NCI-H1694 treated with DMSO at 0.1 percent for 48 hours (cell line): ENCODE measurements around the gene TMEM140.
"Not testable (repeated sequence)": the region's sequence is repeated elsewhere in the genome, so short reads cannot be mapped to it uniquely, and the experiment has no call there.

Experiments used
- DNase-seq: peaks from one replicate; lab custom pipeline; 2025; lab: John Stamatoyannopoulos, UW

The TMEM140 gene

DNA sequence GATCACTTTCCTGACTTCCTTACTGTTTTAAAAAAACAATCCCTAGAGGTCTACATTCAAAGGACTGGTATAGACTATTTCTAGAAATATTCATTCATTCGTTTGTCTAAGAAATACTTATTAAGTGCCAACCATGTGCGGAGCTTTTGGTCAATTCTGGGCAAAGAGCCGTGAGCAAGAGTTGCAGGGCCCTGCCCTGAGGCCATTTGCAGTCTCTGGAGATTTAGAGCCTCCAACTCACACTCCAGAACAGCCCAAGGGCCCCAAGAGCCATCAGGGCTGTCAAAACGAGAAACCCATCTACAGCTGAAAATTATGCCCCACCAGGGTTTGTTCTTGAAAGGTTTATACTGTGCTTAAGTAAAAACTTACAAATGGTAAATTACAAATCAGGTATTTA, 47.3 kb downstream of the TMEM140 start:
- DNase-seq: no peak

DNA sequence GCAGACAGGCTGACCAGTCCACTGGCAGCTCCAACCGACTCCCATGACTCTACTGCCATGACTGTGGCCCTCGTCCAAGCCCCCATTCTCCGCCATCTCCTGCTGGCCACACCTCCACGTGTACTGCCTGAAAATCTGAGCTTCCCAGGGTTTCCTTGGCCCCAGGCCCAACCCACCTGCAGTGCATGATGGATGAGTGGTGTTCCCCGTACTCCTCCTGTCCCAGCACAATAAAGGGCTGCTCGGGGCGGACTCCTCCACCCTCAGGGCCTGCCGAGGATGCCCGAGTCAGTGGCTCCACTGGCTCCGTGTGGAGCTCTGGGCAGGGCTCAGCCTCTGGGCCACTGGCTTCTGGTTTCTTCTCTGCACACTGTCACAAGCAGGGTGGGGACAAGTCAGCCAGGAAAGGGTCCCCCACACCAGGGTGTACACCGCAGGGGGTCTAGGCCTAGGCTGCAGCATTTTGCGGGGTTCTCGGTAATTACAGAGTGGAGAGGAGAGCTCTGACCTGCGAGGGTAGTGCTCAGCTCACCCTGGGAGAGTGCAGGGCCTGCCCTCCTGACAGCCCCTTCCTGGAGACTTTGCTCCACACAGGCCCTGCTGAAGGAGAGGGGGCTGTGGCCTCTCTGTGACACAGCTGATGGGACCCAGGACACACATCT, 48.2 kb downstream of the TMEM140 start:
- DNase-seq: no peak

DNA sequence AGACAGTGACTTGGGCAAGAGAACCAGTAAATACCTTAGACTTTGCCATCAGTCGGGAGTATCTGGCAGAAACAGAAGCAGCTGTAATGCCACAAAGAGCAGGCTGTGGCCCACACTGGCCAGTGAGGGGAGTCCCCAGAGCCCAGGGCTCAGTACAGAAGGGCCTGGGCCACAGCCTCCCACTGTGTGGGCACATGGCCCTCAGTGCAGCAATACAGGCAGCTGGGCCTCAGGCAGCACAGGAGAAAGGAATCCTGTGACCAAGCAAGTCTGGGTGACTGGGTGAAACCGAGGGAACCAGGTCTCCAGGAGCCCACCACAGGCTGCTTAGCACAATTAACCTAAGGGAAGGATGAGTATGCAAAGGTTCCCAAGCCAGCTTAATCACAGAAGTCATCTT, 49.5 kb downstream of the TMEM140 start:
- no peak for DNase-seq

DNA sequence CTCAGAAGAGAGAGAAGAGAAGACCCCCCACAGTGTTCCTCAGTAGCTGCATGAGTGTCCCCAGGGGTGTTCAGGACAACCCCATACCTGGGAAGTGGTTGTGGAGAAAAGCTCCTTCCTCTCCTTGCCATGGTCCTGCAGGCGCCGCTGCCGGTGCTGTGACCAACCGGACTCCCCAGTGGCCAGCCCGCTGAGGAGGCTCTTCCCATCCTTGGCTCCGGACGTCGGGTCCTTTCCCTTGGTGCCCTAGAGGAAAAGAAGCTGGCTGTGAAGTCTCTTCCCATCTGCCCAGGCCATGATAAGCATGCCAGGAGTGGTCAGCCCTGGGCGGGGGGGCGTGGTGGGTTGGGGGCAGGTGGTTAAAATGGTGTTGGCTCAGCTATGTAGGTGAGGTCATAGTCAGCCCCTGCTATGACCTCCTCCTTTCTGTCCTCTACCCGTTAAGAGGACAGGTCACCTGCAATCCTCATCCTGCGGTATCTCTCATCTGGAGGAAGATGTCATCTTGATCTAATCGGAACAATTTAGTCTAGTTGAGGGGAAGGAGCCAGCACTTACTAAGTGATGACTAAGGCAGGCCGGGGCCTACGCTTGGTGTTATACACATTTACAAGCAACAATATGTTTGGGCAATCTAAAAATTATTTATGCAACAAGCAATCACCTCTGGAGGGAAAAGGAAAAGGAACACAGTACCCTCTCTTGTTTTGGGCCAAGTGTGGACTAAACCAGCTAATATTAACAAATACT, 50.2 kb downstream of the TMEM140 start:
- no peak for DNase-seq

DNA sequence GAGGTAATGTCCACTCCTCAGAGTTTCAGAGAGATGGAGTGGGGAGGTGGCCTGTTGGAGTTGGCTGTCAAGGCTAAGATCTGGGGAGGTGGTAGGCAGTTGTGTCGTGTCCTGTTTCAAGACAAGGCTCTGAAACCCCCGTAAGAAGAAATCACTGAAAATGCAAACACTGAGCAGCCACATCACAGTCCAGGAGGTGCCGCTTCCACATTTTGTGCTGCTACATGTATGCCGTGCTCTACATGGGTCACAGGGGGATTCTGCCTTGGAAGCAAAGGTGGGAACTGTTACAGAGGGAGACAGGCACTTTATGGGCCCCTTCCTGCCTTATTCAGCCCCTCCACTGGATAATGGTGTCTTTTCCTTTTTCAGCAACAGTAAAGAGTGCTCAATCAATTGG, 51.6 kb downstream of the TMEM140 start:
- no peak for DNase-seq

DNA sequence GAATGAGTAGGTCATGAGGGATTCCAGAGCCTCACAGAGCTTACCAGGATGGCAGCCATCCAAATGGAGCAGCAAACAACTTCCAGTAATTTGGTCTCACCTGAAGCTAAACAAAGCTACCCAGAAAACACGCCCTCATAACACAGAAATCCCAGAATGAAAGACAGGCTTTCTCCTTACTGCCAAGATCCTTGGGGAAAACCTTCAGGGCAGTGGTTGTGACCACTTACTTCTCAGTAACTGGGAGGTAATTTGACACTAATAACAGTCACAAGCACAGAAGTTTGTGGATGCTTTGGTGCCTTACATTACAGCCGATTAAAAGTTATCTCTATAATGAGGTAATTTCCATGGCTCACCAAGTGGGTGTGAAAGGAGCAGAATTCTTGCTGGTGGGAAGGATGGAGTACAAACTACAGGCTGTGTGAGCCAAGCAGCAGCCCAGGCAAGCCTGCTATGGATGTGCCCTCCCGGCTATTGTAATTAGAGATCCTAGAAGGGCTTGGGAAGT, 53.0 kb downstream of the TMEM140 start:
- DNase-seq: no peak

DNA sequence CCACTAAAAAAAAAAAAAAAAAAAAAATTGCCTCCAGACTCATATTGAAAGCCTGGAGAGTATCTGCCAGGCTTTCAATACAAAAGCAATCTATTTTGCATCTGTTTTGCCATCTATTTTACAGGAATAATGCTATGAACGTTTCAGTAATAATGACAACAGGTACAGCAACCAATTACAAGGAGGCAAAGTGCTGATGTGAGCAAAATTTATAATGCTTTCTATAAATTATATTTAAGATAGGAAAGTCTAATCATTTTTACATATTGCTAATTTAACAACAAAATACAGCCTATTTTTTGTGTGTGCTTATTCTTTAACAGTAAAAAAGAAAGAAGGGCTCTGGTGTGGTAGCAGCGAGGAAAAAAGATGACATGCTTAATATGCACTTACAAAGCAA, 53.5 kb downstream of the TMEM140 start:
- no peak for DNase-seq

DNA sequence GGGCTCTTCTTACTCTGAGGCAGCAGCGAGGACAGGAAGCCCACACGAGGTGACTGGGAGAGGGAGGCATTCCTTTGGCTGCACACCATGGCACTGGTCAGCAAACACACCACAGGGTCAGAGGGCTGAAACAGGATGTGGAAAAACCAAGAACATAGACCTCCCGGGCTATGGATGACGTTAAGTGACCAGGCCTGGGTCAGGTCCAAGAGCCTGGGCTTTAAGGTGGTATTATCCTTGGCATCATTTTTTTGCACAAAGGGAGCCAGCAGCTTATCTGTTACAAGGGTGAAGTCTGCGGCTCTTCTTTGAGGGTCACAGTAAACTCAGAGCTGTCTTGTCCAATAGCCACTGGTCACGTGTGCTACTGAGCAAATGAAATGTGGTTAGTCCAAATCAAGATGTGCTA, 56.5 kb downstream of the TMEM140 start:
- no peak for DNase-seq

DNA sequence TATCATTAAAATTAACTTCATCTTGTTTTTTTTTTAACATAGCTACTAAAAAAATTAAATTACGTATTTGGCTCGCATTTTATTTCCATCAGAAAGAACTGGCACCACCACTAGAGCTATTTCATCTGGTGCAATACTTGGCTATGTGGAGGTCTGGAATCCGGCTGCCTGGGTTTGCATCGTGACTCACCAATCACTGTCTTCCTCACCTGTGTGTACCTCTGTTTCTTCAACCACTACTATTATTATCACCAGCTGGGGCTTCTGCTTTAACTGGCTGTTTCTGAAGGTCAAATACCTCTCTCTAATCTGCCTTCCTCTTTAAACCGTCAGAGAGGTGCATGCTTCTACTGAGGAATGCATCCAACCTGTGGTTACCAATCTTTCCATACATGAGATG, 57.0 kb downstream of the TMEM140 start:
- DNase-seq: no peak

DNA sequence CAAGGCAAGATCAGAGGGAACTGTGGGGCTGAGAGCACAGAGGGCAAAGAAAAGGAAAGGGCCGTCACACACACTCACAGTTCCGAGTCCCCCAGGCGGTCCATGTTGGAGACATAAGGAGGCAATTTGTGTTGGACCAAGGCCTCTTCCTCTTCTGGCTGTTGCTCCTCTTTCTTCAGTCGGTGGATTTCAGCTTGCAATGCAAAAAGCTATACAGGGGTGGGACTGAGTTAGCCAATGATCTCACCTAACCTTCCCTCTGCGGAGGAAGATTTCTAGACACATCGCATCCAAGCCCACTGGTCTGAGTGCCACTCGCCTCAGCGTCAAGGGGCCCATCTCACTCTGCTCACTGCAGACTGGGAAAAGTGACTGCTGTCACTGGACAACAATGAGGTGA, 58.0 kb downstream of the TMEM140 start:
- DNase-seq: no peak

DNA sequence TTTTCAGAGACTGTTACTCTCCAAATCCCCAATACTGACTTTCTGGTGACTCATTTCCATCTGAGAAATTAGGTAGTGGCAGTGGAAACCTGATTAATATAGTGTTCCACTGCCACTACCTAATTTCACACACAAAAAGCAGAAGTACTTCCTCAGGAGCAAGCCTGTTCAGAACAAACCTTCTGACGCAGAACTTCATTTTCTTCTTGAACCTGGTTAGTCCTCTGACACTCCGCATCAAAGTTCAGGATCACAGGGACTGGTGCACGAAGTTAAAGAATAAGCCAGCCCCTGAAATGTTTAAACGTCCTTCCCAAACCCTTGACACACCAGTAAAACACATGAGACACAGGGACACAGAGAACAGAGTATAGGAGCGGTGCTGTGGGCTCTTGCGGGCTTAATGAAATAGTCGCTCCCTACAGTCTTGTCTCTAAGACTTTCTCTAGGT, 59.1 kb downstream of the TMEM140 start:
- DNase-seq: no peak

DNA sequence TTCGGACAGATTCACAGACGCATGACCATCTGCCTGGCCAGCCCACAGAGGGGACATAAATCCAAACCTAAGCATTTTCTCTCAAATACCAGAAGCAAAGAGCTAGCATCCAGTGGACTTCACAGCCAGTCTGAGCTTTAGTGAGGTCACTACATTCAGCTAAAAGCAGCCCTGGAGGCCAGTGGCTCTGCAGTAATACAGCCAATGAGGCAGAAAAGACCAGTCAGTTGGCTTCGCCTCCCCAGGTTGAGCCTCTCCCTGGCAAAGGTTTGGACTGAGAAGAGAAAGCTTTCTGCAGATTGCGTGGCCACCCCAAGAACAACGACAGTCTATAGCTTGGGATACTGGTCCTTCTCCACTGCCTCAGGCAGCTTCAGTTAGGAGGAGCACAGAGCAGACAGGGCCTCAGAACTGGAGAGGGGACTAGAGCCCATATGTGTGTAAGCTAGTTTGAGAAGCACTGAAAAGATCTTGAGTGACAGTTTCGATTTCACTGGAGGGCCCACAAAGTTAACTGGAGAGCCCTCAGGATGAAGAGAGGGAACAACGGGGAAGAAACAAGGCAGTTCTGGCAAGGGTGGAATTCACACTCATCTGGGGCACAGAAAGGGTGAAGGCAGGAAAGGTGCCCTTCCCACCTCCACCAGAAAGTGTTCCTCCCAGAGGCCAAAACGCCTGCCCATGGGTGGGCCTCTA, 59.7 kb downstream of the TMEM140 start:
- DNase-seq: no peak

DNA sequence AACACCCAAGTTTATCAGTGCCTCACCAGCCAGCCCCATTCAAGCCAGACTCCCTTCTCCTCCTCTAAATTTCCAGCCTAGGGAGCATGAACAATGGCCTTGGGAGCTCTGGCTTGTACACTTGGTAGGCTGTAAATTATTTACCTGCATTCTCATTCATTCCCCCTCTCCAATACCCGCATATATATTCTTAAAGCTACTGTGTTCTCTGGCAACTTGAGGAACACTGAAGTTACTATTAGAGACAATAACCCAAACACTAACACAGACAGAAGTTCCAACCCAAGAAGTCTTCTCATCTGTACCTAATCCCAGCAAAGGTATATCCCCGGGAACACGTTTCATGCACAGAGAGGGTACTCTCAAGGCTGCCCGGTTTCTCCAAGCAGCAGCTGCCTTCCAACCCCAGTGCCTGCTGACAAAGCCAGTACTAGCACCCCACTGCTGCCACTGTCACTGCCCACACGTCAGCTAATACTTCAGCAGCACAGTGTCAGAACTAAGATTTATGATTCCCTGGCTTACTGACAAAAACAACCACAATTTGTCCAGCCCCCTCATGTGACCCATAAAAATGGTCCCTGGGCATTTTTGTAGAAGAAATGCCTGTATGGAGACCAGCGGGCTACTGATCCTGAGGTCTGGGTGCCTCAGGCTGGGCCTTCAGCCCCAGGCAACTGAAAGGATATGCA, 60.4 kb downstream of the TMEM140 start:
- no peak for DNase-seq

DNA sequence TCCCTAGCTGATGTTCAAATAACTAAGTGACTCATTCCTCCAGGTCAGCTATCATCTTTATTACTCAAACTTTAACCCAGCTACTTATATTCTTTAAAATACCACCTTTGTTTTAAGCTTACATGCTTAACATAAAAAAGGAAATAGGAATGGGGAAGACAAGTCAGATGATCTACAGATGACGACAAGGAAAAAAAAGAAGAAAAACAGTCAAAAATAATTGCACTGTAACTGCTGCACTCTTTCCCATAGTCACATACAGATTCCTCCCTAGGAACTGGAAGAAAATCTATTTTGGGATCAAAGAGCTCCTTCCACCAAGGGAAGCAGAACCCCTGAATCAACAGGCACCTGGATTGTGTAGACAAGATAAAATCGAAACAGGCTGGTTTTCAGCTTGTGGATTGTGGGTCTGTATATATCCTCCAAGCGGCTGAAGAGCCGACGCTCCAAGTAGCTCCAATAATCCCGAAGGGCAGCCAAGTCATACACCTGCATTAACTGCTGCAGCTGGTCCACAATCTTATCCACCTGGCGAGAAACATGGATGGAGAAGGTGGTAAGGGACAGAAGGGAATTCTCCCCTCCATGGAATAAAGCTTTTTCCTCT, 61.5 kb downstream of the TMEM140 start:
- DNase-seq: no peak

DNA sequence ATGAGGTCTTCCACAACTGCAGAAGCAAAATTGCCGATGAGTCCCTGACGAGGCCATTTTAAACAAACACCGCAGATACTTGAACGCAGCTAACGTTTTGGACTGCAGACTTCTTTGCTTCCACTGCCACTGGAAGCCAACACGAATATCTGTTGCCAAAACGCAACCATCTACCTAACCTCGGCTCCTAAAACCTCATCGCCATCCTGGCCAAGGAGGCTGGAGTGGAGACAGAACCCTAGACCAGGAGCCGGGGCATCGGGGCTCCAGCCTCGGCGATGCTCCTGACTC, 63.0 kb downstream of the TMEM140 start:
- no peak for DNase-seq

DNA sequence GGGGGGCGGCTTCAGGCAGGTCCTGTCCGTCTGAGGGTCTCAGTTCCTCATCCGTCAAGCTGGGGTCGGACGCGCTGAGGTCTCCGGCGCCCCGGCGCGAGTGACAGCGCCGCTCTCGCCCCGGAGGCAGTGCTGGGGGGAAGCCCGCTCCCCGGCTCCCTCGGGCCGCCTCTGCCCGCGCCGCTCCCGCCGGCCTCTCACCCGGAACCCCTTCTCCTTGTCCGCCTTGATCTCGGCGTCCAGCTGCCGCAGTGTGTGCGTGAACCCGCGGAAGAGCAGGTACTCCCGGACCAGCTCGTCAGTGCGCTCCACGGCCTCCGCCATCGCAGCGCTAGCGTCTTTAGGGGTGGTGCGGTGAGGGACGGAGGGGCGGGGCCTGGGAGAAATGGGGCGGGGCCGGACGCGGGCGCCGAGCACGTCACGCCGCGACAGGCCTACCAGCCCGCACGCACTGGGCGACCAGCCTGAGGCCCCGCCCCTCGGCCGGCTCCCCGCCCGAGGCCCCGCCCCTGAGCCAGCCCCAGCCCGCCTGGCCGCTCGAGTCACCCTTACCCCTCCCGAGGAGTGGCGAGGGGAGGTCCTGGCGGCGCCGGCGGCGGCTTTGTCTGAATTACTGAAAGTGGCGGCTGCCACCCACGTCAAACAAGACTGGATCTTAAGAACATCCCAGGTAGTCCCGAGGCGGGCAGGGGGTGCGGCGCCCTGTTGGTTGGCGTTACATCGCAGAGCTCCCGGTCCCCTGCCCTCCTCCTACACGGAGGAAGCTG, 63.5 kb downstream of the TMEM140 start, which contains the start of gene WDR91:
WDR91 (minus strand) TSS at position 348 of the 767 bp plus-strand sequence; CDS start at position 324, 24 bp downstream.
- DNase-seq: peak; percentile 84

DNA sequence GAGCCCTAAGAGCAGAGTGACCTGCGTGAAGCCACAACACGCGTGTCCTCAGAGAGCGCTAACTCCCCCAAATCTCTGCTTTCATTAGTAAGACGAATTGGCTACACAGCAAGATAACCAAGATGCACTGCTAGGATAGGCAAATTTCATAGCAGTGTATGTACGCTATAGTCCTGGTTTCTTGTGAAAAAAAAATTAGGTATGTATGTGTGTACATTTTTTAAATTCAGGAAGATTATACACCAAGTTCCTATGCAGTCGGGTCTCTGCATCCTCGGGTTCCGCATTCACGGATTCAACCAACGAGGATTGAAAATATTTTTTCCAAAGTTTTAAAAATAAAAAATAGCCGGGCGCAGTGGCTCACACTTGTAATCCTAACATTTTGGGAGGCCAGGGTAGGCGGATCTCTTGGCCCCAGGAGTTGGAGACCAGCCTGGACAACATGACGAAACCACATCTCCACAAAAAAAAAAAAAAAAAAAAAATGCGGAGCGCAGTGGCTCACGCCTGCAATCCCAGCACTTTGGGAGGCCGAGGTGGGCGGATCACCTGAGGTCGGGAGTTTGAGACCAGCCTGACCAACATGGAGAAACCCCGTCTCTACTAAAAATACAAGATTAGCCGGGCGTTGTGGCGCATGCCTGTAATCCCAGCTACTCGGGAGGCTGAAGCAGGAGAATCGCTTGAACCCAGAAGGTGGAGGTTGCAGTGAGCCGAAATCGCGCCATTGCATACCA, 64.2 kb downstream of the TMEM140 start:
- not testable (repeated sequence) for DNase-seq

DNA sequence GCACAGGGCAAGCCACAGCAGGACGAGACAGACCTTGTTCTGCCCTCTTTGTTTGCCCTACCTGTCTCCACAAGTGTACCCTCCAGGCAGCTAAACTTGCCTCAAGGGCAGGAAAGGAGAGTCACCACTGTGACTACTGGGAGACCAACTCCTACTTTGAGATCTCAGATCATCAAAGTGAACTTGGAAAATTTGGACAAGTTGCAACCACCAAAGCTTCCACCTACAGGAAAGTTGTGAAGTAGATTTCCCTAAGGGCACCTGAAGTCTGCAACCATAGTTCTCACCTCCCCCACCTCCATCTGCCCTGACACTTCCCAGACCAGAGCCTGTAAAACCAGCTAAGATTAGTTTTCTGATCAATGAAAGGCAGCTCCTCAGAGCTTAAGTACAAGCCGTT, 66.0 kb downstream of the TMEM140 start:
- no peak for DNase-seq

DNA sequence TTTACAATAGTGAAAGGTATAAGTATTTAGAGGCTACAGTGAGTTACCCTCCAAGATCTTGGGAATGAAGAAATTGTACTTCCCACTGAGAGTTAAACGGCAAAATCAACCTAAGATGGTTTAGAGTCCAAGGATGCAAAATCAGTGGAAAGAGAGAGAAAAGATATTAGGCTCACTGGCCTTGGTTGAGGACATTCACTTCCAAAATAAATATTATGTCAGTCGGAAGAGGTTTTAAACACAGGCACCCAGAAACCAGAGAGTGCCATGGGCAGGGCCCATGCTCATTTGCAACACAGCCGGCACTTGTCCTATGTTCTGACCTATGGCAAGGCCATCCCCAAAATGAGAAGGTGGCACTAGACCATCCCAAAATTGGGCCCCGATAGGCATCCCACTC, 67.3 kb downstream of the TMEM140 start:
- no peak for DNase-seq

DNA sequence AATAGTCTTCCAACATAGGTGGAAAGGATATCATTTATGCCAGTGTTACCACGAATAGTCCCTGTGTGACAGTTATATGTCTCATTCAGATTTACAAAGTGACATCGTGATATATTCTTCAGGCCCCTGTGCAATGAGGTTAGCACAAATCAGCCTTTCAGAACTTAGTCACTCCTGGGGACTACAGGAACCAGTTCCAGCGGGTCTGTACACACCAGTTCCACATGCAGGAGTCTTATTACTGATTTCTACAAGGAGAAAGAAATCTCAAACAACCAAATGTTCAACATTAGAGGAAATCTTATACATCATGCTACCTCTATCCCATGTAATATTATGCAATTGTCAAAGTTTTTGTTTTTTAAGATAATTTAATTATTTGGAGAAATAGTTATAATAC, 67.8 kb downstream of the TMEM140 start:
- DNase-seq: no peak
